Progenitor cell of endocrine pancreas (in vitro differentiated cells): ENCODE results near the gene COL6A3. TPM values are rescaled to one million over a fixed set of nuclear protein-coding genes. Genes with fewer than 3 reads are reported as not detected.
"Not testable (repeated sequence)": the region's sequence is repeated elsewhere in the genome, so short reads cannot be mapped to it uniquely, and the experiment has no call there.

ENCODE experiments used
- DNase-seq: peaks from one replicate; pipeline ENCODE4 v3.0.0; 2021; ENCODE audit warnings: low spot score; ENCODE audit not compliant: unreplicated experiment
- H3K27ac Mint-ChIP-seq: 2 replicates; pipeline ENCODE4 v1.8.0; 2021; ENCODE audit warnings: mild to moderate bottlenecking, moderate library complexity, mixed read lengths
- H3K27me3 Mint-ChIP-seq: 2 replicates; pipeline ENCODE4 v1.8.0; 2021; ENCODE audit warnings: mixed read lengths
- H3K36me3 Mint-ChIP-seq: 2 replicates; pipeline ENCODE4 v1.8.0; 2022; ENCODE audit warnings: mixed read lengths; ENCODE audit not compliant: insufficient read depth
- H3K4me1 Mint-ChIP-seq: 2 replicates; pipeline ENCODE4 v1.8.0; 2021; ENCODE audit warnings: low read depth, mixed read lengths
- H3K4me3 Mint-ChIP-seq: 2 replicates; pipeline ENCODE4 v1.8.0; 2021; ENCODE audit warnings: low read depth, mild to moderate bottlenecking, moderate library complexity, mixed read lengths
- H3K9me3 Mint-ChIP-seq: 2 replicates; pipeline ENCODE4 v1.8.0; 2021; ENCODE audit warnings: low read depth, mixed read lengths
- CTCF ChIP-seq: fragments of 200-600 bp; sonication (generic); IDR thresholded peaks from one replicate; pipeline ENCODE4 v1.5.0; 2021; ENCODE audit warnings: antibody characterized with exemption, mild to moderate bottlenecking; ENCODE audit not compliant: unreplicated experiment
- total RNA-seq: library from RNA; stranded (reverse); gene quantifications from 2 replicates; pipeline ENCODE4 v1.2.1, GENCODE V29; 2021

COL6A3 gene
- total RNA-seq, 1 donor from 2014 or later = 1.0 TPM

GRCh38 chr2:237412646-237412987 lies 1.3 kb downstream of the COL6A3 start:
- TF ChIP-seq CTCF = no peak
- Mint-ChIP-seq H3K9me3 (no peaks in the 10 kb centered on the region), H3K4me1 (no peaks in the 10 kb centered on the region)

DNA sequence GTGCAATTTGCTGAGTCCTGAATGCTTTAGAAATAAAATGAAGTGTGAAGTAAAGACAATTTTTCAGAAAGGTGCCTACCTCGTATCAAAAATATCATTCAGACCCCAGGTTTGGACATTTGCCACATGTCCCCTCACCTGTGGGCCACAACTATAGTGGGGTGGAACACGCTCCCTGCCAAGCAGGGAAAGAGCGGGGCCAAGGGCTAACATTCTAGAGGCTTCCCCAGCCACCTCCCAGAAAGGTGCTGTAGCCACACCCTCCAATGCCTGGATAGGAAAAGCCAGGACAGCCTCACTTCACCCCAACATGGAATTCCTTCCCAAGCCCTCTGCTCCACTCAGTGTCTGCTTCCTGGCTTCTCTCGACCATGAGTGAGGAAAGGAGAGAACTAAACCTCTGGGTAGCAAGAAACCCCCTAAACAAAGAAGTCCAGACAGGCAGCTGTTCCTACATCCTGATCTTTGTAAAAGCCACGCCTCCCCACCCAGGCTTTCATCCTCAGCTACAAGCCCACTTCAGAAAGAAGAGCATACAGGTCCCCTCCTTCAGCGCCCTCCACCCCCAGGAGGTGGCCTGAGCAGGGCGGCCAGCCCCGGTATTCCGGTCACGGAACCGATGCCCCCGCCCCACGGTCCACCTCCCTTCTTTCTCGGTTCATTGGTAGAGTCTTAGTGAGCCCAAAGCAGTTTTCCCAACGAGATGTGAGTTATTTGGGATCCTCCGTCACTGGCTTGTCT lies 2.1 kb downstream of the COL6A3 start:
- H3K36me3 Mint-ChIP-seq = no peaks in the 10 kb centered on the region
- no peaks in the 10 kb centered on the region for H3K4me1 Mint-ChIP-seq
- H3K27ac Mint-ChIP-seq = no peak overlapping the region
- TF ChIP-seq CTCF = no peak
- H3K4me3 Mint-ChIP-seq = no peak overlapping the region
- DNase-seq = no peak
- H3K27me3 Mint-ChIP-seq = peaks cover 56% of the 10 kb centered on the region
- no peaks in the 10 kb centered on the region for H3K9me3 Mint-ChIP-seq

More at GRCh38 chr2:237412646-237412987, 1.3 kb downstream of the COL6A3 start:
- peaks cover 63% of the 10 kb centered on the region for H3K27me3 Mint-ChIP-seq
- H3K27ac Mint-ChIP-seq = no peak overlapping the region
- DNase-seq = no peak
- no peaks in the 10 kb centered on the region for H3K36me3 Mint-ChIP-seq
- H3K4me3 Mint-ChIP-seq = no peak overlapping the region

GRCh38 chr2:237411092-237411601 lies 2.8 kb downstream of the COL6A3 start:
- no peak overlapping the region for H3K27ac Mint-ChIP-seq

GRCh38 chr2:237409263-237409662 lies 4.7 kb downstream of the COL6A3 start:
- not testable (repeated sequence) for H3K27ac Mint-ChIP-seq, H3K4me1 Mint-ChIP-seq, H3K4me3 Mint-ChIP-seq, DNase-seq, H3K9me3 Mint-ChIP-seq, H3K36me3 Mint-ChIP-seq
- H3K27me3 Mint-ChIP-seq = peaks cover 49% of the 10 kb centered on the region

More at GRCh38 chr2:237411092-237411601, 2.8 kb downstream of the COL6A3 start:
- H3K9me3 Mint-ChIP-seq = no peaks in the 10 kb centered on the region
- no peak for TF ChIP-seq CTCF
- H3K36me3 Mint-ChIP-seq = no peaks in the 10 kb centered on the region
- peaks cover 50% of the 10 kb centered on the region for H3K27me3 Mint-ChIP-seq
- no peak overlapping the region for H3K4me3 Mint-ChIP-seq
- DNase-seq = no peak
- no peaks in the 10 kb centered on the region for H3K4me1 Mint-ChIP-seq

GRCh38 chr2:237408335-237409000 lies 5.5 kb downstream of the COL6A3 start:
- no peak overlapping the region for H3K27ac Mint-ChIP-seq
- H3K36me3 Mint-ChIP-seq = no peaks in the 10 kb centered on the region
- no peaks in the 10 kb centered on the region for H3K4me1 Mint-ChIP-seq
- no peak overlapping the region for H3K4me3 Mint-ChIP-seq
- no peak for TF ChIP-seq CTCF
- H3K9me3 Mint-ChIP-seq = no peaks in the 10 kb centered on the region
- no peak for DNase-seq
- H3K27me3 Mint-ChIP-seq = peaks cover 46% of the 10 kb centered on the region
